ENCODE measurements around the gene ITCH.

- TF ChIP-seq EZH2 (IDR thresholded peaks at IDR 0.05; ENCODE audit: borderline replicate concordance, low read length) (no peak), CTCF (conservative IDR thresholded peaks at IDR 0.05 in 1 of 2, IDR thresholded peaks at IDR 0.05 in 1 of 2; ENCODE audit: extremely low read depth in 1 of 2, insufficient read depth in 1 of 2, low read depth in 1 of 2, low read length in 2 of 2) (no peak)
Measured at GRCh38 chr20:34531608-34532265, 168.7 kb downstream of the ITCH start.
